DMS114 treated with DMSO at 0.1 percent for 48 hours (cell line): ENCODE data around the gene CRYZL1.
"Not testable (repeated sequence)": the region's sequence is repeated elsewhere in the genome, so short reads cannot be mapped to it uniquely, and the experiment has no call there.

Experiments
- DNase-seq: peaks from one replicate; lab custom pipeline; 2025; ENCODE audit not compliant: unreplicated experiment; lab: John Stamatoyannopoulos, UW

CRYZL1 gene

DNA sequence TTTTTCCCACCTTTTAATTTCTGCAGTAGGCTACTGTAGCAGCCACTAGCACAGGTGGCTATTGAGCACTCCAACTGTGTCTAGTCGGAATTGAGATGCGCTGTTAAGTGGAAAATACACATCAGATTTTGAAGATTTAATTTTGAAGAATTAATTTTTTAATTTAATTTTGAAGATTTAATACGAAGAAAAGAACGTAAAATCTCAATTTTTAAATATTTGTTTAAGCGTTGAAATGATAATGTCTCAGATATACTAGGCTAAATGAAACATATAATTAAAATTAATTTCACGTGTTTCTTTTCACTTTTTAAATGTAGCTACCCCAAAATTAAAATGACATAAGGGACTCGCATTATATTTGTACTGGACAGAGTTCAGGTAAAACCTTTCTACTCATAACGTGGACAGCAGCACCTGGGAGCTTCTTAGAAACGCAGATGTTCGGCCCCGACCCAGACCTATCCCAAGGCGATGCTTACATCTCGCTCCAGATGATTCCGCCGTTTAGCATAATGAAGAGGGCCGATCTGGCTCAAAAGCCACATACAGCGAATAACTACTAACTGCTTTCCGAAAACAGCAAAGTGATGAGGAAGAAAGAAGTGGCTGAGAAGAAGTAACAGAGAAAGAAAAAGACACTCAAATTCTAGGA, 717 bp downstream of the CRYZL1 start:
- DNase-seq, result no peak

DNA sequence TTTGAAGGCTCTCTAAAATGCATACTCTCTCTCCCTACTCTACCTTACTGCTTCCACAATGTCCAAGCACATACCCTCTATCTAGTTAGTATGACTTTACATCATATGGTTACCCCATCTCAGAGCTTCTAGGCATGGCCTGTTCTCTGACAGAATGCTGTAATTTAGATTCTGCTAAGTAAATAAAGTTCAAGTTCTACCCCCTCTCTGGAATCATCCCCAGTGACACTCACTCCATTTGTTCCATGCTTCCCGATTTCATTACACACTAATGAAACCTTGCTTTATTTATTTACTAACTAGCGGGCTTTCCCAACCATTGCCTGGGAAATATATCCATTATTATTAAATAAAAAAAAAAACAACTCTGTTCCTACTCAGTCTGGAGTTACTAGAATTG, 7.3 kb downstream of the CRYZL1 start:
- no peak for DNase-seq

DNA sequence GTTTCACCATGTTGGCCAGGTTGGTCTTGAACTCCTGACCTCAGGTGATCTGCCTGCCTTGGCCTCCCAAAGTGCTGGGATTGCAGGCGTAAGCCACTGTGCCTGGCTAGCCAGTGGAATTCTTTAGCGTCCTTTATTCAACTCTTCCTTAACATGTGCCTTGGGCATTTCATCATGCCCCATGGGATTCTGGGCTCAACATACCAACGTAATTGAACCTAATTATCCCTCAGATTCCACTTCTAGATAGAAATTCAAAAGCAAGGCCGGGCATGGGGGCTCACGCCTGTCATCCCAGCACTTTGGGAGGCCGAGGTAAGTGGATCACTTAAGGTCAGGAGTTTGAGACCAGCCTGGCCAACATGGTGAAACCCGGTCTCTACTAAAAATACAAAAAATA, 15.4 kb downstream of the CRYZL1 start:
- not testable (repeated sequence) for DNase-seq

DNA sequence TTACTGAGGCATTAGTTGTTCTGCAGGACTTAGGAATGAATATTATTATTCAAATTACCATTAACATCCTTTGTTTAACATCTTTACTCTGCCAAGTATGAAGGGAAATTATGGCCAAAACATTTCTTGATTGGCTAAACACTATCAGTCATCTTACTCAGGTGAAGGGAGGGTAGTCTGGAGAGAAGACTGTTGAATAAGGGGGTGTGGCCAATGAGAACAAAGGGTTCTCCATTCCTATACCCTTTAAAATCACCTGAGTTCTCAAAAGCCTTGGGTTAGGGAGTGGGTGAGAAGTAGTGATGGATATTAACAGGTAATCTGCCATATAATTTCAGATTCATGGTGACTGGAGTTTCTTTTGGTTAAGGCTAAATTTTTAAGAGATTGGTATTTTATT, 19.3 kb downstream of the CRYZL1 start:
- DNase-seq, result no peak

DNA sequence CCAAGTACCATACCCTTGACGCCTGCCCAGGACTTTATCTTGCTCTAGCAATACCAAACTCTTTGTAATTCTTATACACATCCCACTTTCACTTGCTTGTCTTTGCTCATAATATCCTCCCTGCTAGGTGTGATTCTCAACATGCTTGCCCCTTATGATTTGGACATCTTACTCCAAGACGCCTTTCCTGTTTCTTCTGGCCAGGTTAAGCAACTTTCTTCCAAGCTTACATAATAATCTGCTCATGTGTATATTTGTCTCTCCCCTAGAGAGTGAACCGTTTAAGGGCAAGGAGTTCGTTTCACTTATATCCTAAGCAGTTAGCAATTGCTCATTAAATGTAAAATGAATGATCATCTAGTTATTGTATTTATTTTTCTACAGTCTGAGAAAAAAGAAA, 21.8 kb downstream of the CRYZL1 start:
- no peak for DNase-seq

DNA sequence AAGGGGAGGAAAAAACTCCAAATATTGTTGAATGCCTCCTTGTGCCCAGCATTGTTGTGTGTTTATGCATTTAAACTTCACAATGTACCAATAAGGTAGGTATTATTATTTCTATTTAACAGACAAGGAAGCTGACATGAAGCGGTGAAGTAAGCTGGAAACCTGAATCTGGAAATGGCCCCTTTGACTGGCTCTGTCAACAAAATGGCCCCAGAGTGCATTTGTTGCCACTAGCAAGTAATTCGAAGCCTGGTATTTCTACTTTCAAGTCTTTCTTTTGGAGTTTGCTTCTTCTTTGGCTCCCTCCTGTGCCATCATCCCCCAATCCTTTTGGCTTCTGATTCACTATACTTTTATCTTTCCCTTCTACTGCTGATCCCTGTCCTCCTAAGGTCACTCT, 23.1 kb downstream of the CRYZL1 start:
- DNase-seq, result no peak

DNA sequence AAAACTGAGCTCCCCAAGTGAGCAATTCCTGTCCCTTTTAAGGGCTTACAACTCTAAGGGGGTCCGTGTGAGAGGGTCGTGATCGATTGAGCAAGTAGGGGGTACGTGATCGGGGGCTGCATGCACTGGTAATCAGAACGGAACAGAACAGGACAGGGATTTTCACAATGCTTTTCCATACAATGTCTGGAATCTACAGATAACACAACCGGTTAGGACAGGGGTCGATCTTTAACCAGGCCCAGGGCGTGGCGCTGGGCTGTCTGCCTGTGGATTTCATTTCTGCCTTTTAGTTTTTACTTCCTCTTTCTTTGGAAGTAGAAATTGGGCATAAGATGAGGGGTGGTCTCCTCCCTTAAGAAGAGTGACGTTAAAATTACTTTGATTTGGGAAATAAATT, 24.0 kb downstream of the CRYZL1 start:
- not testable (repeated sequence) for DNase-seq

DNA sequence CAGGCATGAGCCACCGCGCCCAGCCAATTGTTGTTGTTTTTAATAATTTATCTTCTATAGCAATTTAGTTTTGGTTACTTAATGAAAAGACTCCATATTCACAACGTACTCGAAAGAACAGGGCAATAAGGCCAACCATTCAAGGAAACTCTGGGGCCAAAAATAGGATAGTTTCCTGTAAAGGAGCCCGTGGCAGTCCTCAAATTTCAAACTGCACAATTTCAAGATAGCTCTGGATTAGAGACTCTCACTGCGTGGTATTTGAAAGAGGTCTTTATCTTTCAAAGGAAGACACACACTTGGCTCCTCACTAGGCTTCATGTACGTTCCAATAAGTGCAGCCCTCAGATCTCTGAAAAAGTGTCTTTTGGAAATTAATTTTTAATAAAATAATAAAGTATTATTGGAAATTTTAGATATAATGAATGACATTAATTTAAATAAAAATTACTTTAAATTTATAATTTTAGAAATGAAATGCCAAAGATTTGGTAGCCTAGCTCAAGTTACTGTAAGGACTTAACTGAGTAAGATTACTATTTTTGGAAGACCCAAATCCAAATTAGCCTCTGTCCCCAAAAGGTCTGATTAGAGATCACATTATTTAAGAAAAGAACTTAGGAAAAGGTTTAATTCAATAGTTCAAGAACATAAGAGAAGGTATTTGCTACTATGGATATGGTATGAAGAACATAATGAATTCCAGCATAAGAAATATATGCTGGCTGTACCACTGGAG, 30.4 kb downstream of the CRYZL1 start:
- DNase-seq, result no peak

DNA sequence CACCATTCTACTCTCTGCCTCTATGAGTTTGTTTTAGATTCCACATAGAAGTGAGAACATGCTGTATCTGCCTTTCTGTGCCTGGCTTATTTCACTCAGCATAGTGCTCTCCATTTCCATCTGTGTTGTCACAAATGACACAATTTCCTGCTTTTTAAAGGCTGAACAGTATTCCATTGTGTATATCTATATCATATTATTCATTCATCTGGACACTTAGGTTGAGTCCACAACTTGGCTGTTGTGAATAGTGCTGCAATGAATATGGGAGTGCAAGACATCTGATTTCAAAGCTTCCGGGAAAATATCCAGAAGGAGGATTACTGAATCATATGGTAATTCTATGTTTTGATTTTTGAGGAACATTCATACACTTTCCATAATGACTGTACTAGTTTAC, 33.0 kb downstream of the CRYZL1 start:
- no peak for DNase-seq

DNA sequence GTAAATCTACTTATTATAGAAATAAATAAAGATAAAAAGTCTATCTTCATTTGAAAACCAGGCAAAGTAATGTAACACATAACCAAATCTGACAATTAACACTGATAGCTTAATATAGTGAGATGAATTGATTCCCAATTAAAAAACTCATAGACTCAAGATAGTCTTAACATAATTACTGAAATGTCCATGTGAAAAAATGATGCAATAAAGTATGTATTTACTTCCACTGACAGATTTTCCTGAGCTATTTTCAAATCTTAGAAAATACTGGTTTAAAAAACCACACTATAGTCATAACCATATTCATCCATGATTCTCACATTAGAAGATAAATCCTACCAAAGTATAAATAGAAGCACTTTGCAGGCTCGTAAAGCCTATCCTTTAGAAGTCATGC, 43.5 kb downstream of the CRYZL1 start:
- DNase-seq, result no peak

DNA sequence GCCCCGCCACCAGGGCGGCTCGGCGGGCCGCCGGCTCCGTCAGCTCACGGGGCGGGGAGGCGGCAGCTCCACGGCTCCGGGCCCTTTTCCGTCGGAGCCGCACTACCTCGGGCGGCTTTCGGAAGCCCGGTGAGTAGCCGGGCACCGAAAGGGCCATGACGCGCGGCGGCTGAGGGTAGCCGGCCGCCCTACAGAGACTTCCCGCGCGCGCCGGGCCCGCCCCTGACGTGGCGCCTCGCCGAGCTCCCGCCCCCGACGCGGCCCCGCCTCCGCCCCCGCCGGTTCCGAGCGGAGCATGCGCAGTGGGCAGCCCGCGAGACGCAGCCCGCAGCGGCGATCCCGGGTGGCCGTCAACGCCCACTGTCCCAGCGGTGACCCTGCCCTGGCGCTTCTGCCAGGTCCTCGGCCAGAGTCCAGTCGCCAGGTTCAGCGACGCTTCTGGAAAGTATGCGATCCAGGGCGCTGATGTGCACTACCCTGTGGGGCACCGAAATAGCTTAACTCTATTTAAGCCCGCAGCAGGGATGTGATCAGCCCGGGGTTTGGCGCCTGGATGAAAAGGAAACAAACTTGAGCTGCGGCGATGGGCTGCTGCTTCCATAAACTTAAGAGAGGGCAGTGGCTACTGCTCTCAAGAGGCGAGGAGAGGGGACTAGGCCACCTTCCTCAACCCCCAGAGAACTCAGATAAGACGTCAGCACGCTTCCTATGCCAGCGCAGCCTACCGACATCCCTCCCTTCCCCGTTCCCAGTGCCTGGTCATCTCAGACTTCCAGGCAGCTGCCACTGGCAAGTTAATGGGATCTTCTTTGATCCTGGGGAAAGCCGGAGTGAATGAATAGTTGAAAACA, 52.8 kb downstream of the CRYZL1 start, which contains the start of gene DONSON:
DONSON (minus strand) TSS at position 200 of the 851 bp plus-strand sequence; CDS start at position 157, 43 bp downstream.
- DNase-seq, result peak; percentile 38

DNA sequence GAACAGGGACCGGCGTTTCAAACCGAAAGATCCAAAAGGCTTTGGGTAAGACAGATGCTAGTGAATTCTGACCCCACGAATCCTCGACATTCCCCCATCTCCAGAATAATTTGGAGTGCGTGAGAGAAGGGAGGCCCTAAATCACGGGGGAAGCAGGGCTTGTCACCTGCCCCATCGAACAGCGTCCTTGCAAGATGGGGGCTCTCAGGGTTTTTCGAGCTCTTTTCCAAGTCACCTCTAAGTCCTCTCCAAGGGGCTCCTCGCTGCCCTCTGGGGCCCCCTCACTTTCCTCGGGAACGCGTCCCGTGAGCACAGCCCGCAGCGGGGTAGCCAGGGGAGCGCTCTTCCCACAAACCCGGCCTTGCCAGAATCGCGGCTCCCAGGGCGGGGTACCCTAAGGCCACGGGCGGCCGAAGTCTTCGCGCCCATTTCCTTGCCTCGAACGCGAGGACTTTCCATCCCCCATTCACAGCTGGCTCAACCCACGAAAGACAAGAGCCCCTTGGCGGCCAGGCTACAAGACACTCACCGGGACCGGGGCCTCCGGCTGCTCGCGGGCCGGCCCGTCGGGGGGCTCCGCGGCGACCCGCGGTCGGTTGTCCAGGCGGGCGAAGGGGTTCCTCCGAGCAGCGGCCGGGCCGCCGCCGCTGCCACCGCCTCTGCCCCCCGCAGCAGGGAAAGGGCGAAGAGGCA, 53.6 kb downstream of the CRYZL1 start:
- no peak for DNase-seq

DNA sequence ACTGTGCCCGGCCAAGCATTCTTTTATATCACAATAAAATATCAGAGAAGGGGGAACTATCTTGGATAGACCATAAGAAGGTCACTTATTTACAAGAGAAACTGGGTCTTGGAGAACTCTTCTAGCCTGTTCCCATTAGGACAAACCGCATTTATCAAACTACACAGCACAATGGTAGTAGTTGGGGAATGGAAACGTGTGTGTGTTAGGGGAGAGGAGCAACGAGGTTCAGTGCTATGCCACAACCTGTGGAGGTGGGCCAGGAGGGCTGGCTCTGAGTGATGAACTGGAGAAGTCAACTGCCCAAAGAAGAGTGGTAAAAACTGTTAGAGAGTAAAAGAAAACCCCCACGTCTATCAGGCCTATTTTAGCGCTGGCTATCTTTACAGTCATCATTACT, 54.6 kb downstream of the CRYZL1 start:
- no peak for DNase-seq

DNA sequence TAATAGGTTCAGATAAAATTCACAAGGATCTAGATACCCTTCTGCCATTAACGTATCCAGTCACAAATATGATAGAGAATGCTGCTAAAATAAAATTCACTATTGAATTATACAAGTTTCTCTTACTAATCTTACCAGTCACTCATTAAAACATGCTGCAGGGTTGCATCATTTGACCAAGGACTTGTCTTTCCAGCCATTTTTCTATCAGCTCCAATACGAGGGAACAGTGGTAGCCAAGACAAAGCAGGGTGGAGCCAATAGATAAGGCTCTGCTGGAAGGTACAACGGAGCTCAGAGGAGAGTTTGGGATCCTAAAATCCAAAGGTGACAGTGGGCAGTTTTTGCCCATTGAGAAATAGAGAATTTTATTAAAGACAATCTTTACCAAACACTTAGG, 57.1 kb downstream of the CRYZL1 start:
- no peak for DNase-seq

DNA sequence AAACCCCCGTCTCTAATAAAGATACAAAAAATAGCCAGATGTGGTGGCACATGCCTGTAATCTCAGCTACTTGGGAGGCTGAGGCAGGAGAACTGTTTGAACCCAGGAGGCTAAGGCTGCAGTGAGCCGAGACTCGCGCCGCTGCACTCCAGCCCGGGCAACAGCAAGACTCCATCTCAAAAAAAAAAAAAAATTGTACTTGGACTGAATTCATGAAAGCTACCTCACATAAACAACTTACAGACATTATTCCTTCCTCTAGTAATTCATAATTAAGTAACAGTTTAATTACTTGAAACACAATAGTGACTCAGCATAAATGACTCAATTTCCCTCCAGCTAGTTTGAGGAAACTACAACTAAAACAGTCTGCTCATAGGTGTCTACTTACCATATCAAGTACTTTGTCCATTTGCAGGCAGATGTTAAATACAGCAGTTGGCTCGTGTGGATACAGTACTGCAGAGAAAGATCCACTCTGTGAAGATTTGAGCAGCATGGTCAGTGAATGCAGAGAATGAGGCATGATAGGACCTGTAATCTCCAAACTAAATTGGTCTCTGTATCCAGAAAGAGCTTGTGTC, 62.5 kb downstream of the CRYZL1 start:
- no peak for DNase-seq

DNA sequence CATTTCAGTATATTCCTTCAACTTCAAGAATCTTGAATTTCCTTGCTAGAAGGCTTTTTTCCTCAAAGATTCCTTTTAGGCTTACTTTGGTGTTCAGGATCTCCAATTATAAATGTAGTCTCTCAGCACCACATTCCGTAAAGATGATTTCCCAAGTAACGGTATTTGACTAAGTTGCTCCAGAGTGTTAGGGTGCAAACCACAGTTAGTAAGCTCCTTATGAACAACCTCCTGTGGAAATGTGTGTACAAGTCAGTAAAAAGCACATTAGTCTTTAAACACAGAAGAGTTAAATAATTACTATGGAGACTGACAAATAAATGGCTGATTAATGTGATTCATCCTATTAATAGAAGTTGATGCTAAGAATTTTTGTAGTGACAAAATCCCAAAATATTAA, 63.3 kb downstream of the CRYZL1 start:
- DNase-seq, result no peak

DNA sequence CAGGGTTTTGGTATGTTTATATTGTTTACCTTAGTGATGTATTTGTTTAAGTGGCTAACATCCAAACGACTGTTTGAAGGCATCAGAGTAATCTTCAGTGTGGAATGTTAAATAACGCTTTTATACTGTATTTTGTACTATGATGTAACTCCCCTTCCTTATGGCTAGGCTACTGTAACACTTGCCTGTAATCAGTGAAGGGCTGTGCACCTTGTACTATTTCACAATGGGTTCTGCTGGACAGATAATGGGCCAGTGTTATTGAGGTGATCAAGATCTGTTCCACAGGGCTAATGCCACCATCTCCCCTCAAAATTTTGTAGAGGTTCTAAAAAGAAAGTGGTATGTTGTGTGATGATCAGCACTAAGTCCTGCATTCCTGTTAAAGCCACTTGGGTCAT, 64.8 kb downstream of the CRYZL1 start:
- DNase-seq, result not testable (repeated sequence)

DNA sequence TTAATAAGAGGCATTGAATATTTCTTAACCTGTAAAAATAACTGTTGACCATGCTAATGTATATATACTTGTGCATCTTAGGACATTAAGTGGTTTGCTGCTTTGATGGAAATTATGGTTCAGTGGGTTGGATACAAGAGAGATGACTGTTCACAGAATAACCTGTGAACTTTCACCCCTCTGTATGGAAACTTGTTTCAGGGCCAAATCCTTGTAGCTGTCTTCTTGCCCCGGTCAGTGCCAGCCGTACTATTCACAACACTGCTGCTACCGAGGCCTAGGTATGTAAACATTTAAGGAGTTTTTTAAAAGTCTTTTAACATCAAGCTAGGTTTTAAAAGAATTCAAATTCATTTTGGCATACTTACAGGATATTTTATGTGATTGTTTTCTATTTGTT, 69.2 kb downstream of the CRYZL1 start:
- no peak for DNase-seq

DNA sequence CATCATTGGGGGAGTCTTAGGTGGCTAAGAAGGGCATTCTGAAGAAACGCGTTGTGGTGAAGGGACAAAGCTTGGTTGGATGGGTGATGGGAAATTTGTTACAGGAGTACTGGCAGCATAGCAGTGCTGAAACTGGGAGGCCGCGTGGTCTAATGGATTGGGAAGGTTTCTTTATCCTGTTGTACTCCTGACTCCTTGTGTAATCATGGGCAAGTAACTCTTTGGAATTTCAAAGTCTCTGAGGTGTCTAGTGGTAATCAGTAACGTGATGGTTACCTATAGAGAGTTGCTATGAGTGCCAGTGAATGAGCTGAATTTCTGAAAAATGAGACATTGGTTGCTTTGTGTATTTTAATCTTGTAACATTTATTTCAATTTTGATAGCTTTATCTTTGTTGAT, 71.5 kb downstream of the CRYZL1 start:
- DNase-seq, result no peak

DNA sequence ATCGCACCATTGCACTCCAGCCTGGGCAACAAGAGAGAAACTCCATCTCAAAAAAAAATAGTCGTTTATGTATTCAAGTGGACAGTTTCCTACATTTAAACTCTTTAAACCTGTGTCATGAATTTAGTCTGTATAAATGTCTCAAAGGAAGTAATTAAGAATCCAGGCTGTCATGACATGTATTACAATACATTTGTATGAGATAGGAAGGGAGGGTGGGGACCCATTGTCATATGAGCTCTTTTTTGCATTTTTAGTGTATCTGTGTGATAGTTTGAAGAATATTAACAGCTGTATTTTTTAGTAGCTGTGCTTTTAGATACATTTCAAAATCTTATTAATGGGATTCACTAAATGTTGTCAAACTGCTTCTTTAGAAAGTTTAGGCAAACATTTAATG, 73.1 kb downstream of the CRYZL1 start:
- no peak for DNase-seq

DNA sequence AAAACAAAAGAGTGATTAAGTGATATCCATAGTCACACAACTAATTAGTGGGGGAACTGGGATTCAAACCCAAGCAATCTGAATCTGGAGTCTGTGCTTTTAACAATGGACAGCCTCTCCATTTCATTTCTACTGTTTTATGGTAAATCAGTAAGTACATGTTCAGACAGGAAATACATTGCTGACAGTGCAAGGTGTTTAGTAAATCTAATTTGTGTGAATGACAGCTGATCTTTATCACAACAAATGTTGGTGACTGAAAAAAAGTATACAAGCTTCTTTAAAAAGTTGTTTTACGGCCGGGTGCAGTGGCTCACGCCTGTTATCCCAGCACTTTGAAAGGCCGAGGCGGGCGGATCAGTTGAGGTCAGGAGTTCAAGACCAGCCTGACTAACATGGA, 73.6 kb downstream of the CRYZL1 start:
- DNase-seq, result no peak
